ENCODE results near the gene ARCN1.

Gene ARCN1

GRCh38 chr11:118643995-118644345 is 71.8 kb downstream of the ARCN1 start (continued):
- no peak for TF ChIP-seq POU6F1 (CRISPR knock-in tag; IDR thresholded peaks at IDR 0.05; ENCODE audit: borderline replicate concordance, low read depth)
- TF ChIP-seq ZNF70 (CRISPR knock-in tag; IDR thresholded peaks at IDR 0.05) = no peak
- TF ChIP-seq ZFP30 (CRISPR knock-in tag; IDR thresholded peaks at IDR 0.05) = no peak
- TF ChIP-seq ISL1 (CRISPR knock-in tag; IDR thresholded peaks at IDR 0.05) = no peak
- TF ChIP-seq CSRNP3 (CRISPR knock-in tag; IDR thresholded peaks at IDR 0.05) = no peak

- ATAC-seq = no peak
- TF ChIP-seq ZC3H10 (CRISPR knock-in tag; IDR thresholded peaks at IDR 0.05) (no peak), ISL1 (CRISPR knock-in tag; IDR thresholded peaks at IDR 0.05) (no peak), ARNTL (CRISPR knock-in tag; IDR thresholded peaks at IDR 0.05; ENCODE audit: borderline replicate concordance, low read depth) (no peak), ESRRG (CRISPR knock-in tag; IDR thresholded peaks at IDR 0.05) (no peak), TCF4 (CRISPR knock-in tag; IDR thresholded peaks at IDR 0.05; ENCODE audit: borderline replicate concordance) (no peak), TSHZ2 (CRISPR knock-in tag; IDR thresholded peaks at IDR 0.05) (no peak), ZFP3 (CRISPR knock-in tag; IDR thresholded peaks at IDR 0.05) (no peak), CSRNP3 (CRISPR knock-in tag; IDR thresholded peaks at IDR 0.05) (no peak), ZNF70 (CRISPR knock-in tag; IDR thresholded peaks at IDR 0.05) (no peak), CSDC2 (CRISPR knock-in tag; IDR thresholded peaks at IDR 0.05) (no peak), TOX (CRISPR knock-in tag; IDR thresholded peaks at IDR 0.05; ENCODE audit: borderline replicate concordance) (no peak), PATZ1 (CRISPR knock-in tag; IDR thresholded peaks at IDR 0.05; ENCODE audit: borderline replicate concordance) (no peak), OSR1 (CRISPR knock-in tag; IDR thresholded peaks at IDR 0.05) (no peak), ZNF8 (CRISPR knock-in tag; IDR thresholded peaks at IDR 0.05) (no peak), POU6F1 (CRISPR knock-in tag; IDR thresholded peaks at IDR 0.05; ENCODE audit: borderline replicate concordance, low read depth) (no peak), GLIS3 (CRISPR knock-in tag; IDR thresholded peaks at IDR 0.05) (no peak), RARB (CRISPR knock-in tag; IDR thresholded peaks at IDR 0.05) (no peak), ZNF565 (CRISPR knock-in tag; conservative IDR thresholded peaks at IDR 0.05; ENCODE audit: low read depth) (no peak), BACH2 (CRISPR knock-in tag; IDR thresholded peaks at IDR 0.05; ENCODE audit: borderline replicate concordance) (no peak)
Observed at GRCh38 chr11:118644496-118644895, 72.3 kb downstream of the ARCN1 start.
